ENCODE data around the gene TMEM17. TPM values are rescaled to one million over a fixed set of nuclear protein-coding genes. Genes with fewer than 3 reads are reported as not detected.
A peak's percentile ranks its signal among the peaks of the same experiment; 100 is the strongest.

The TMEM17 gene
- total and polyA plus RNA-seq, 2 experiments from 2014 or later = 0.94 to 1.7 TPM

DNA sequence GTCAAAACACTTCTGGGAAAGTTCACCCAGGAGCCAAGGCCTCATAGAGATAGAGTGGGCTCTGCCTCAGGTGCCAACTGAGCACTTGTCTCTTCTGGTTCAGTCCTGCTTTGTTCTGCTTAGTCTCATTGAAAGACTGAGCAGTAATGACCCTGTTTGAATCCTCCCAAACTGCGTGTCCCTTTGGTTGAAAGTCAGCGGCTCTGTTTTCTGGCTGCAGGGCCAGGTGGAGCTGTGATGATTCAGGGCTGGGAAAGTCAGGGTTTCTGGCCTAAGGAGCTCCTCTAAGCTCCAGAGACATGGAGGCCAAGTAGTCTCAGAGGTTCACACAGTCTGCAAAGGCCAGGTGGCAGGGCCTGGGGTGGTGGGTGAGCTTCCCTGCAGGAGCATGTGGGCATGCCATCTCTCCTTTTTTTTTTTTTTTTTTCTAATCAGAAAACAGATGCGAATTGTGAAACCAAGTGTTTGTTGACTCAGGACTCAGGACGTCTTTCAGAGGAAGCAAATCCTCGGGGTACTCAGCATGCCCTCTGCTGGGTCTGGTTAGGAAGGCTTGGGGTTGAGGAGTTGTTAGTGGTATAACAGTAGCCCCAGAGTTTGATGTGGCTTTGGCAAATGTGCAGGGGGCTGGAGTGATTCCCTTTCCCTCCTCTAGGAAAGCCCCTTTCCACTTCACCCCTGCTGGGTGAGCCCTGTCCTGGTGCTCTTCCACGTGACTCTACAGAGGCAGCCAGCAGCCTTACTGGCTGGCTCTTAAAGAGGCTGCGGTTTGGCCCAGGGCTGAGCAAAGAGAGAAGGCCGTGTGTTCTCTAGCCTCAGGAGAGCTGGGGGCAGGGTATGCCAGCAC, 38.3 kb downstream of the TMEM17 start:
- peak; percentile 34 for DNase-seq (ENCODE audit: low spot score)
- Histone ChIP-seq H2AFZ (peak overlapping the region; percentile 59; the same call in 1 of the 2 replicates), H3F3A (replicated peaks; ENCODE audit: low read depth) (peaks cover 3% of the 10 kb centered on the region), H3K79me2 (replicated peaks; ENCODE audit: insufficient read depth) (no peaks in the 10 kb centered on the region; the same call in 1 of the 2 replicates), H4K20me1 (replicated peaks; ENCODE audit: insufficient read depth) (no peaks in the 10 kb centered on the region), H3K27ac (ENCODE audit: low read depth) (no peak overlapping the region), H3K4me2 (0 out of 2 replicates have a peak overlapping the region, but pooled peaks have one; percentile 38), H3K9me2 (ENCODE audit: insufficient read depth) (peaks cover 10% of the 10 kb centered on the region; the same call in 1 of the 2 replicates), H3K27me3 (ENCODE audit: insufficient read depth) (no peaks in the 10 kb centered on the region), H3K4me3 (no peak overlapping the region), H3K4me1 (ENCODE audit: insufficient read depth) (peaks cover 26% of the 10 kb centered on the region), H3K36me3 (ENCODE audit: insufficient read depth) (no peaks in the 10 kb centered on the region)
- peaks cover 47% of the 10 kb centered on the region for H3K4me1 Mint-ChIP-seq
- peaks cover 7% of the 10 kb centered on the region; the same call in 1 of the 3 replicates for H3K9me3 Mint-ChIP-seq
- H3K27ac Mint-ChIP-seq = no peak overlapping the region
- peaks cover 14% of the 10 kb centered on the region for H3K27me3 Mint-ChIP-seq (ENCODE audit: insufficient read depth, low read depth, poor library complexity)
- ATAC-seq = peak; percentile 15
- TF ChIP-seq CTCF (conservative IDR thresholded peaks at IDR 0.05; ENCODE audit: low read depth in 2 of 2) (peak in 1 of 2 experiments; percentile 23; a peak in 1 of 4 replicates), ETS1 (IDR thresholded peaks at IDR 0.05) (no peak)
- H3K36me3 Mint-ChIP-seq (ENCODE audit: low read depth) = 0 out of 3 replicates have a peak, but pooled peaks cover 6% of the 10 kb centered on the region
- no peak overlapping the region for H3K4me3 Mint-ChIP-seq

DNA sequence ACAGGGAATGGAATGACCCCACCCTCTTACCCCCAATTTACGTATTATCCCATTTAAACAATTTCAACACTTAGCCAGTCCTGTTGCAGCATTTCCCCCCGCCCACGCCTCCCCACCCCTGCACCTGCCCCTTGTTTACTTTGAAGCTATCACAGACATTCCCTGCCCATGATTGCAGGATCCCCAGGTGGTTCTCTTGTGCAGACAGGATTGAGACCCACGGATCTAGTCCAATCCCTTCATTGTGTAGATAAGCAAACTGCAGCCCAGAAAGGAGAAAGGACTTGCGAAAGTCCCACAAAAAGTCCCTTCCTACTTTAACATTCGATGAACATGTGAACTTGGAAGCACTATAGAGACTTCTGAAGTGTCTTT, 38.9 kb downstream of the TMEM17 start:
- Histone ChIP-seq H4K20me1 (replicated peaks; ENCODE audit: insufficient read depth) (no peaks in the 10 kb centered on the region), H3K9me2 (ENCODE audit: insufficient read depth) (peaks cover 10% of the 10 kb centered on the region; the same call in 1 of the 2 replicates), H3K27me3 (ENCODE audit: insufficient read depth) (no peaks in the 10 kb centered on the region), H3K27ac (ENCODE audit: low read depth) (no peak overlapping the region), H3K4me1 (ENCODE audit: insufficient read depth) (peaks cover 26% of the 10 kb centered on the region), H3K36me3 (ENCODE audit: insufficient read depth) (no peaks in the 10 kb centered on the region), H3K79me2 (replicated peaks; ENCODE audit: insufficient read depth) (no peaks in the 10 kb centered on the region; the same call in 1 of the 2 replicates), H3F3A (replicated peaks; ENCODE audit: low read depth) (peaks cover 3% of the 10 kb centered on the region), H2AFZ (0 out of 2 replicates have a peak overlapping the region, but pooled peaks have one; percentile 59), H3K4me3 (no peak overlapping the region), H3K4me2 (0 out of 2 replicates have a peak overlapping the region, but pooled peaks have one; percentile 38)
- Mint-ChIP-seq H3K27me3 (ENCODE audit: insufficient read depth, low read depth, poor library complexity) (peaks cover 14% of the 10 kb centered on the region), H3K4me3 (no peak overlapping the region), H3K4me1 (peaks cover 47% of the 10 kb centered on the region), H3K36me3 (ENCODE audit: low read depth) (0 out of 3 replicates have a peak, but pooled peaks cover 6% of the 10 kb centered on the region), H3K9me3 (peaks cover 7% of the 10 kb centered on the region; the same call in 1 of the 3 replicates), H3K27ac (no peak overlapping the region)
- DNase-seq (ENCODE audit: low spot score) (no peak), ATAC-seq (no peak)
- TF ChIP-seq, protein P1, sequence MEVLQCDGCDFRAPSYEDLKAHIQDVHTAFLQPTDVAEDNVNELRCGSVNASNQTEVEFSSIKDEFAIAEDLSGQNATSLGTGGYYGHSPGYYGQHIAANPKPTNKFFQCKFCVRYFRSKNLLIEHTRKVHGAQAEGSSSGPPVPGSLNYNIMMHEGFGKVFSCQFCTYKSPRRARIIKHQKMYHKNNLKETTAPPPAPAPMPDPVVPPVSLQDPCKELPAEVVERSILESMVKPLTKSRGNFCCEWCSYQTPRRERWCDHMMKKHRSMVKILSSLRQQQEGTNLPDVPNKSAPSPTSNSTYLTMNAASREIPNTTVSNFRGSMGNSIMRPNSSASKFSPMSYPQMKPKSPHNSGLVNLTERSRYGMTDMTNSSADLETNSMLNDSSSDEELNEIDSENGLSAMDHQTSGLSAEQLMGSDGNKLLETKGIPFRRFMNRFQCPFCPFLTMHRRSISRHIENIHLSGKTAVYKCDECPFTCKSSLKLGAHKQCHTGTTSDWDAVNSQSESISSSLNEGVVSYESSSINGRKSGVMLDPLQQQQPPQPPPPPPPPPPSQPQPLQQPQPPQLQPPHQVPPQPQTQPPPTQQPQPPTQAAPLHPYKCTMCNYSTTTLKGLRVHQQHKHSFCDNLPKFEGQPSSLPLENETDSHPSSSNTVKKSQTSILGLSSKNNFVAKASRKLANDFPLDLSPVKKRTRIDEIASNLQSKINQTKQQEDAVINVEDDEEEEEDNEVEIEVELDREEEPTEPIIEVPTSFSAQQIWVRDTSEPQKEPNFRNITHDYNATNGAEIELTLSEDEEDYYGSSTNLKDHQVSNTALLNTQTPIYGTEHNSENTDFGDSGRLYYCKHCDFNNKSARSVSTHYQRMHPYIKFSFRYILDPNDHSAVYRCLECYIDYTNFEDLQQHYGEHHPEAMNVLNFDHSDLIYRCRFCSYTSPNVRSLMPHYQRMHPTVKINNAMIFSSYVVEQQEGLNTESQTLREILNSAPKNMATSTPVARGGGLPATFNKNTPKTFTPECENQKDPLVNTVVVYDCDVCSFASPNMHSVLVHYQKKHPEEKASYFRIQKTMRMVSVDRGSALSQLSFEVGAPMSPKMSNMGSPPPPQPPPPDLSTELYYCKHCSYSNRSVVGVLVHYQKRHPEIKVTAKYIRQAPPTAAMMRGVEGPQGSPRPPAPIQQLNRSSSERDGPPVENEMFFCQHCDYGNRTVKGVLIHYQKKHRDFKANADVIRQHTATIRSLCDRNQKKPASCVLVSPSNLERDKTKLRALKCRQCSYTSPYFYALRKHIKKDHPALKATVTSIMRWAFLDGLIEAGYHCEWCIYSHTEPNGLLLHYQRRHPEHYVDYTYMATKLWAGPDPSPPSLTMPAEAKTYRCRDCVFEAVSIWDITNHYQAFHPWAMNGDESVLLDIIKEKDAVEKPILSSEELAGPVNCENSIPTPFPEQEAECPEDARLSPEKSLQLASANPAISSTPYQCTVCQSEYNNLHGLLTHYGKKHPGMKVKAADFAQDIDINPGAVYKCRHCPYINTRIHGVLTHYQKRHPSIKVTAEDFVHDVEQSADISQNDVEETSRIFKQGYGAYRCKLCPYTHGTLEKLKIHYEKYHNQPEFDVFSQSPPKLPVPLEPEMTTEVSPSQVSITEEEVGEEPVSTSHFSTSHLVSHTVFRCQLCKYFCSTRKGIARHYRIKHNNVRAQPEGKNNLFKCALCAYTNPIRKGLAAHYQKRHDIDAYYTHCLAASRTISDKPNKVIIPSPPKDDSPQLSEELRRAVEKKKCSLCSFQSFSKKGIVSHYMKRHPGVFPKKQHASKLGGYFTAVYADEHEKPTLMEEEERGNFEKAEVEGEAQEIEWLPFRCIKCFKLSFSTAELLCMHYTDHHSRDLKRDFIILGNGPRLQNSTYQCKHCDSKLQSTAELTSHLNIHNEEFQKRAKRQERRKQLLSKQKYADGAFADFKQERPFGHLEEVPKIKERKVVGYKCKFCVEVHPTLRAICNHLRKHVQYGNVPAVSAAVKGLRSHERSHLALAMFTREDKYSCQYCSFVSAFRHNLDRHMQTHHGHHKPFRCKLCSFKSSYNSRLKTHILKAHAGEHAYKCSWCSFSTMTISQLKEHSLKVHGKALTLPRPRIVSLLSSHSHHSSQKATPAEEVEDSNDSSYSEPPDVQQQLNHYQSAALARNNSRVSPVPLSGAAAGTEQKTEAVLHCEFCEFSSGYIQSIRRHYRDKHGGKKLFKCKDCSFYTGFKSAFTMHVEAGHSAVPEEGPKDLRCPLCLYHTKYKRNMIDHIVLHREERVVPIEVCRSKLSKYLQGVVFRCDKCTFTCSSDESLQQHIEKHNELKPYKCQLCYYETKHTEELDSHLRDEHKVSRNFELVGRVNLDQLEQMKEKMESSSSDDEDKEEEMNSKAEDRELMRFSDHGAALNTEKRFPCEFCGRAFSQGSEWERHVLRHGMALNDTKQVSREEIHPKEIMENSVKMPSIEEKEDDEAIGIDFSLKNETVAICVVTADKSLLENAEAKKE (CRISPR knock-in tag; IDR thresholded peaks at IDR 0.05) = no peak
- TF ChIP-seq EZH2 (IDR thresholded peaks at IDR 0.05; ENCODE audit: low read depth, unreplicated experiment) (no peak), POLR2AphosphoS5 (IDR thresholded peaks at IDR 0.05; ENCODE audit: low read depth) (no peak), JUNB (IDR thresholded peaks at IDR 0.05; ENCODE audit: unreplicated experiment) (no peak), STAT1 (IDR thresholded peaks at IDR 0.05; ENCODE audit: unreplicated experiment) (no peak), EZH2phosphoT487 (IDR thresholded peaks at IDR 0.05; ENCODE audit: unreplicated experiment) (no peak), ZNF114 (CRISPR knock-in tag; IDR thresholded peaks at IDR 0.05) (no peak), CREB1 (CRISPR knock-in tag; IDR thresholded peaks at IDR 0.05; ENCODE audit: low read depth) (no peak)
